ENCODE data around the gene UBE2Q2.
"Not testable (repeated sequence)": the region's sequence is repeated elsewhere in the genome, so short reads cannot be mapped to it uniquely, and the experiment has no call there.

Gene UBE2Q2

DNA sequence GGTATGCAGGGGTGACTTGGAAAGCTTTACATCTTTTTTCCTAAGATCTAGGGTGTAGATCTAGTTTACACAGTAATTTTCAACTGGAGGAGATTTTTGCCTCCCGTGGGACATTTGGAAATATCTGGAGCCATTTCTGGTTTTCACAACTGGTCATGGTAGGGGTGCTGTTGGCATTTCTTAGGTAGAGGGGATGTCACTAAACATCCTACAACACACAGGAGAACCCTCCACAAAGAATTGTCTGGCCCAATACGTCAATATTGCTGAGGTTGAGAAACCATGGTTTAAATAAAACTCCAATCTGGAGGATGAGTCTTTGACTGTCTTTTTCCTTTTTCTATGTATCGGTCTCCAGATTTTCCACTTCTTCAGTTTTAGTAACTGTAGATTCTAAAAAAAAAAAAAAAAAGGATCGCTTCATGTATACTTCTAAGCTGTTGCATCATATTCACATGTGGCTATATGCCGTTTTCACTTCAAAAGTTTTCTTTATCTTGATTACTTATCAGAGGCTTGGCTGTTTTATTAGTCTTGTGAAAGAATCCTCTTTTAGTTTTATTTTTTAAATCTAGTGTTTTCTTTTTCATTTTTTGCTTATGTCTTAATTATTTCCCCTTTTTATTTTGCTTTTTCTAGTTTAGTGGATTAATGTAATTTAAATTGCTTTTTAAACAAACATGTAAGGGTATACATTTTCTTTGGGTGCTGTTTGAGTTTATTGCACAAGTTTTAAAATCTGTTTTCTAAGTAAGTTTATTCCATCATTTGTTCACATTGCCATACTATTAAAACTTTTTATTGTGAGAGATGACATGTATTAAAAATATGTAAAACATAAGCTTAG, 21.2 kb downstream of the UBE2Q2 start:
- DNase-seq (ENCODE audit: low read depth in 2 of 2), result no peak

DNA sequence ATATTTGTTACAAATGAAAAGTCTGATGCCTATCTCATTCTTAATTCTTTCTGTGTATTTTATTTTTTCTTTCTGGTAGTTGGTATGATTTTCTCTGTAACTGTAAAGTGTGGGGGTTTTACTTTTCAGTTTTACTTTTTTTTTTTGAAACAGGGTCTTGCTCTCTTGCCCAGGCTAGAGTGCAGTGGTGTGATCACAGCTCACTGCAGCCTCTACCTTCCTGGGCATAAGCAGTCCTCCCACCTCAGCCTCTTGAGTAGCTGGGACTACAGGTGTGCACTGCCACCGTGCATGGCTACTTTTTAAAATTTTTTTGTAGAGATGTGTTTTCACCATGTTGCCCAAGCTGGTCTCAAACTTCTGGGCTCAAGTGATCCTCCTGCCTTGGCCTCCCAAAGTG, 22.8 kb downstream of the UBE2Q2 start:
- not testable (repeated sequence) for DNase-seq (ENCODE audit: low read depth in 2 of 2)

GRCh38 chr15:75866916-75867315, 23.7 kb downstream of the UBE2Q2 start:
- DNase-seq (ENCODE audit: low read depth in 2 of 2), result no peak

DNA sequence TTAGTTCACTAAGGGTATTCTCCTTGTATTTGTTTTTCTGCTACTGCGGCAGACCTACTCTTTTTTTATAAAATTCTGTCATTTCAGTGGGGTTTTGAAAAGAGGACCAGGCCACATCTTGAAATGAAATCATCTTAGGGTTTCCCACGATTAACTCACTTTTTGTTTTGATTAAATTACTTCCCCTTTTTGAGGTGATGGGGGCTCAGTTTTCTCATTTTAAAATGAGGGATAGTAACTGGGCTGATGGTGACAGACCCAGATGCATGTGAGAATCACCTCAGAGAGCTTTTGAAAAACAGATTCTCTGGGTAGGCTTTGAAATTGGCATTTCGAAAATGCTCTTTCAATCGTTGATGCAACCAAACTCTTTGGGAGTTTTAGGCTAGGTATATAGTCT, 24.2 kb downstream of the UBE2Q2 start:
- DNase-seq (ENCODE audit: low read depth in 2 of 2), result no peak

DNA sequence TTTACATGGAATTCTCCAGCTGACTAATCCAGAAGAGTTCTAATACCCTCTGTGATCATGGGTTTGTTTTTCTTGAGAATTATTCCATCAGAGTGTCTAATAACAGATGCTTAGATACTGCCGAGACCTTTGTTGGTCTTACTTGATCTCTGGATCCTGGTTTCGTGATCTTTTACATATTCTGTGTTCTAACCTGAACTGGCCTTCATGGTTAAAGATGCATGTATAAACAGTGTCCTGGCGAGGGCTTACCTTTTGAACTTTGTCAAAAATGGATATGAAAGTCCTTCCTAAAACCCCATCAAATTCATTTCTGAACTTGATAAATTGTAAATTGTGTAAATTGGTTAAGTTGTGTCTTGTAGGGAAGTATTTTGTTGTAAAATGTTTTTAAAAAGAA, 24.8 kb downstream of the UBE2Q2 start:
- DNase-seq (ENCODE audit: low read depth in 2 of 2), result no peak

GRCh38 chr15:75869446-75869845, 26.2 kb downstream of the UBE2Q2 start:
- no peak for DNase-seq (ENCODE audit: low read depth in 2 of 2)

GRCh38 chr15:75871589-75871988, 28.3 kb downstream of the UBE2Q2 start:
- not testable (repeated sequence) for DNase-seq (ENCODE audit: low read depth in 2 of 2)

GRCh38 chr15:75872403-75872990, 29.2 kb downstream of the UBE2Q2 start:
- no peak for DNase-seq (ENCODE audit: low read depth in 2 of 2)

- no peak for DNase-seq (ENCODE audit: low read depth in 2 of 2)
These were observed 40.8 kb downstream of the UBE2Q2 start for GRCh38 chr15:75884041-75884440.

- no peak for DNase-seq (ENCODE audit: low read depth in 2 of 2)
These were observed 43.9 kb downstream of the UBE2Q2 start for GRCh38 chr15:75887178-75887577.

DNA sequence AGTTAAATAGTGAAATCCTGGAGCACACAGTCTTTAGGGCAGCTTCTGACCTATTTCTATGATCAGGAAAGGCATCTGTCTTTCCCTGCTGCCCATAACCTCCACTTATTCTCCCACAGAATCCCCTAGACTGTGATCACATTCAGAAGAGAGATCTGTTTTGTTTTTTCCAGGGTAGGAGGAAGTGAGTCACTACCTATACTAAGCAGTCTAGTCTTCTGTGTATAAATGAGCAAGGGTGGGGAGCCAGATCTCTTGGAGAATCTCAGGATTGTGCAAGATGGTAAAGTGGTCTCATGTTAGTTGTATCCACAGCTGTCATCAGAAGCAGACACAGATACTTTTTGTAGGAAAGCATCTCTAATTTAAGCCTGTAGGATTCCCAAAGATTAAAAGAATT, 48.6 kb downstream of the UBE2Q2 start:
- no peak for DNase-seq (ENCODE audit: low read depth in 2 of 2)

- DNase-seq (ENCODE audit: low read depth in 2 of 2), result no peak
These were observed 52.5 kb downstream of the UBE2Q2 start for GRCh38 chr15:75895731-75896130.

DNA sequence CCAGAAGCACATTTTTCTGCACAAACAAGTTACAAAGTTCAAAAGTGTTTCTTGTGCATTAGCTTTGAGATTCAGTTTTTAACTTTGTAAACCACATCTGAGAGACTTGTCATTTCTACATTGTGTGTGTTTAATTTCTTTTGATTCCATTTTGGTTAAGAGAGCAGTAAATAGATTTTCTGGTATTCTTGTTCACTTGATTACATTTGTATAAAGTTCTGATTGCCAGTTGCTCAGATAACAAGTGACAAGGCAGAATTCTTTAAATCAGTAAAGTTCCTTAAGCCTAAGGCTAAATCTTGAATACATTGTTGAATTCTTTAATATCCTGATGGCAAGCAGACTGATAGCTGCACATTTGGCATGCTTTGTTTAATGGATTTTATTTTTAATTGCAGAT, 57.3 kb downstream of the UBE2Q2 start:
- no peak for DNase-seq (ENCODE audit: low read depth in 2 of 2)

GRCh38 chr15:75902129-75902557, 58.9 kb downstream of the UBE2Q2 start:
- DNase-seq (ENCODE audit: low read depth in 2 of 2), result no peak

GRCh38 chr15:75903331-75904239, 60.3 kb downstream of the UBE2Q2 start, which contains the start of gene FBXO22:
Gene FBXO22 (plus strand): TSS chr15:75903878. CDS start chr15:75903964, 86 bp downstream.
- peak; percentile 89 to 91 for DNase-seq (ENCODE audit: low read depth in 2 of 2)

GRCh38 chr15:75905231-75905630, 62.0 kb downstream of the UBE2Q2 start:
- no peak for DNase-seq (ENCODE audit: low read depth in 2 of 2)

GRCh38 chr15:75910355-75910754, 67.1 kb downstream of the UBE2Q2 start:
- DNase-seq (ENCODE audit: low read depth in 2 of 2), result not testable (repeated sequence)

DNA sequence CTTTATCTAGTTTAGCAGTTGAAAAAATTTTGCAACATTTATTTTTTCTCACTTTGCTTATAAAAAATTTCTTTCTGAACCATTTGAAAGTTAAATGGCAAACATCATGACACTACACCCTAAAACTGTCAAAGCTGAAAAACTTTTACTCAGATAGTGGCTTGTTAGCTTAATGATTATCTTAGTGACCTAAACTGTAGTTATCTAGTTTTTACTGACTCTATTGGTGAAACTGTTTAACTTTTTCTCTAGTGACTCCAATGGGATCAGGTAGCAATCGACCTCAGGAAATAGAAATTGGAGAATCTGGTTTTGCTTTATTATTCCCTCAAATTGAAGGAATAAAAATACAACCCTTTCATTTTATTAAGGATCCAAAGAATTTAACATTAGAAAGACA, 73.7 kb downstream of the UBE2Q2 start:
- DNase-seq (ENCODE audit: low read depth in 2 of 2), result no peak

GRCh38 chr15:75918135-75918534, 74.9 kb downstream of the UBE2Q2 start:
- no peak for DNase-seq (ENCODE audit: low read depth in 2 of 2)

DNA sequence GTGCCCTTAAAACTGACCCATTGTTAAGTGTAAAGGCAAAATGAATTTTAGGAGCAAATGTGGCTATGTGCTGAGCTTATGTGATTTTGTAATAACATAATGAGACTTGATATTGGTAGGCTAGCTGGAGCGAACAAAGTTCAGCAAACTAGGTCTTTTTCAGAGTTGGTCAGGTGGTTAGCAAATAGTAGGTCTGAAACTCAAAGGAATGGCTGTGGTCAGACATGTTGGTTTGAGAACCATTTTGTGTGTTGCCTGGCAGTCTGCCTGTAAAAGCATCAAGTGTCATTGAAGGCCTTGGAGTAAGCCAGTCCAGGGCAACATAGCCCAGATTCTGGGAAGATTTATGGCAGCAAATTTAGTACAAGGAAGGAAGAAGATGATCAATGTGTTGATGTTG, 76.8 kb downstream of the UBE2Q2 start:
- DNase-seq (ENCODE audit: low read depth in 2 of 2), result no peak

- DNase-seq (ENCODE audit: low read depth in 2 of 2), result no peak
These were observed 78.8 kb downstream of the UBE2Q2 start for GRCh38 chr15:75921732-75922703.
